Skeletal muscle cell (primary cell): ENCODE data around the gene WWC2.
"Not testable (repeated sequence)": the region's sequence is repeated elsewhere in the genome, so short reads cannot be mapped to it uniquely, and the experiment has no call there.

Source experiments
- DNase-seq: peaks from one replicate; pipeline ENCODE4 v3.0.0-alpha.2; 2010; ENCODE audit warnings: low read depth
- H3K4me3 ChIP-seq: 2 replicates; pipeline ENCODE4 v1.5.1; 2011; ENCODE audit warnings: low read depth, mild to moderate bottlenecking, control low read depth, low read length, moderate library complexity

WWC2 gene

GRCh38 chr4:183312841-183313240 is 213.8 kb downstream of the WWC2 start:
- no peak for DNase-seq
- no peak overlapping the region for H3K4me3 ChIP-seq

- DNase-seq, result no peak
- no peak overlapping the region for H3K4me3 ChIP-seq
These were observed 215.3 kb downstream of the WWC2 start for GRCh38 chr4:183314336-183314735.

GRCh38 chr4:183314806-183315205 is 215.7 kb downstream of the WWC2 start:
- no peak for DNase-seq
- H3K4me3 ChIP-seq, result no peak overlapping the region

- no peak for DNase-seq
These were observed 219.6 kb downstream of the WWC2 start for GRCh38 chr4:183318656-183319055.

GRCh38 chr4:183320211-183321059 is 221.4 kb downstream of the WWC2 start, which contains the start of gene CLDN22:
Gene CLDN22, minus strand, starts transcription at chr4:183320276. Its CDS starts 58 bp downstream, at chr4:183320218.
- no peak within 1 kb of the TSS for H3K4me3 ChIP-seq
- DNase-seq, result no peak

More at GRCh38 chr4:183318656-183319055, 219.6 kb downstream of the WWC2 start:
- no peak overlapping the region for H3K4me3 ChIP-seq

- no peak overlapping the region for H3K4me3 ChIP-seq
- no peak for DNase-seq
These were observed 222.0 kb downstream of the WWC2 start for GRCh38 chr4:183321079-183321478.

DNA sequence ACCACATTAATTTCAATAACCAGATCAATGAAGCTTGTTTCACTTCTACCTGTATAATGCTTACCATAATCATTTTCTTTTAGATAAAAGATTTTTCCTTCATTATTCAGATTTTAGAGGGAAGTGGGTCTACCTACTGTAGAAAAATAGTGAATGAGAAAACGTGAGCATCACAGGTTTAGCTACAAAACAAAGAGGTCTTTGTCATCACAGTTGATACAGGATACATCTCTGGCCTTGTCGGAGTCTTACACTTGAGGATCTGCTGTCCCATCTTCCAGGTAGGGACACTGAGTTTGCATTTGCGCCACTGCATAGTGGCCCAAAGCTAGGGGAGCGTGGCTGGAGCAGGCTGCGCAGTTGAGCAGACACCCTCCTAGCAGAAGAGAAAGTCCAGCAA is 222.5 kb downstream of the WWC2 start:
- DNase-seq, result no peak
- no peak overlapping the region for H3K4me3 ChIP-seq

GRCh38 chr4:183322326-183322725 is 223.3 kb downstream of the WWC2 start, which contains the start of gene CLDN24:
Gene CLDN24, minus strand, starts transcription at chr4:183322426. Its CDS starts 0 bp downstream, at chr4:183322426.
- H3K4me3 ChIP-seq, result no peak within 1 kb of the TSS
- no peak for DNase-seq

DNA sequence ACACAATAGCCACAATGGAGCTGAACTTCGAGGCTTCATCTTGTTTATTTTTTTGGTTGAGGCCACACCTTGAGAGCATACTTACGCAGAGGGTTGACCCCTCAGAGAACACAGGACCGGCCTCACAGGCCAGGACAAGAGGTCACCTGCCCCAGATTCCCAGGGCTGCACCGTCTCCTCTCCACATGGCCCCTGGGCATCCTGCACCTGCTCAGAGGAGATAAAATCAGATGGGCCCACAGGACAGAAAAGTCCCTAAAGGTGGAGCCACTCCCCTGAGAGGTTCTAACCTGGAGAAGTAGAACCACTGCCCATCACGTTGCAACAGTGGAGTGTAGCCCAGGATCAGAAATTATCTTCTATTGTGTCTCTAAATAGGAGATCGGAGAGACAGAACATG is 224.2 kb downstream of the WWC2 start:
- no peak overlapping the region for H3K4me3 ChIP-seq
- no peak for DNase-seq

DNA sequence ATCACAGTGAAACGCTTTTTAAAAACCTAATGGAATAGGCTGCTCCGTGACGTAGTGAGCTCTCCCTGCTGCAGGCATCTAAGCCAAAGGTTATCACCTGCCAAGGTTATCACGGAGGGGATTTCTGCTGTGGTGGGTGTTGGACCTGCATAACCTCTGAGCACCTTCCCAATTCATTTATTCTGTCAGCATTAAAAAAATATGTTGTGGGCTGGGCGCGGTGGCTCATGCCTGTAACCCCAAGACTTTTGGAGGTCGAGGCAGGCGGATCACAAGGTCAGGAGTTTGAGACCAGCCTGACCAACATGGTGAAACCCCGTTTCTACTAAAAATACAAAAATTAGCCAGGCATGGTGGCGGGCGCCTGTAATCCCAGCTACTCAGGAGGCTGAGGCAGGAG is 225.0 kb downstream of the WWC2 start:
- DNase-seq, H3K4me3 ChIP-seq: not testable (repeated sequence)

- no peak for DNase-seq
- H3K4me3 ChIP-seq, result no peak overlapping the region
These were observed 225.6 kb downstream of the WWC2 start for GRCh38 chr4:183324619-183325018.

DNA sequence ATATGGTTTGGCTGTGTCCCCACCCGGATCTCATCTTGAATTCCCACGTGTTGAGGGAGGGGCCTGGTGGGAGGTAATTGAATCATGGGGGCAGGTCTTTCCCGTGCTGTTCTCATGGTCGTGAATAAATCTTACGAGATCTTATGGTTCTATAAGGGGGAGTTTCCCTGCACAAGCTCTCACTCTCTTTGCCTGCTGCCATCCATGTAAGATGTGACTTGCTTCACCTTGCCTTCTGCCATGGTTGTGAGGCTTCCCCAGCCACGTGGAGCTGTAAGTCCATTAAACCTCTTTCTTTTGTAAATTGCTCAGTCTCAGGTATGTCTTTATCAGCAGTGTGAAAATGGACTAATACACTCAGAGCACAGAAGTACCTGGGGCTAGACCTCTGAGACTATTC is 227.3 kb downstream of the WWC2 start:
- DNase-seq, H3K4me3 ChIP-seq: not testable (repeated sequence)

DNA sequence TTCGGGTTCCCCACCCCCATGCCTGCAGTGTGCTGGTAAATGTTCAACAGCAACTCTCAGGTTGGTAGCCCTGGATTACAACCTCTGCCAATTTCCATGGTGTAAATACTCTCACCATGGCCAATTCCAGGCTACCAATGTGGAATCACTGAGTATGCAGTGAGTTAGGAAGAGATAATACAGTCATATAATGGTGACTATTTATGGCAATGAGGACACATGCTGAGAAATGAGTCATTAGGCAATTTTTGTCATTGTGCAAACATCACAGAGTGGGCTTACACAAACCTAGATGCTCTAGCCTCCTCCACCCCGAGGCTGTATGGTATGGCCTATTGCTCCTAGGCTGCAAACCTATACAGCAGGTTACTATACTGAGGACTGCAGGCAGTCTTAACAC is 227.8 kb downstream of the WWC2 start:
- H3K4me3 ChIP-seq, result no peak overlapping the region
- DNase-seq, result no peak

DNA sequence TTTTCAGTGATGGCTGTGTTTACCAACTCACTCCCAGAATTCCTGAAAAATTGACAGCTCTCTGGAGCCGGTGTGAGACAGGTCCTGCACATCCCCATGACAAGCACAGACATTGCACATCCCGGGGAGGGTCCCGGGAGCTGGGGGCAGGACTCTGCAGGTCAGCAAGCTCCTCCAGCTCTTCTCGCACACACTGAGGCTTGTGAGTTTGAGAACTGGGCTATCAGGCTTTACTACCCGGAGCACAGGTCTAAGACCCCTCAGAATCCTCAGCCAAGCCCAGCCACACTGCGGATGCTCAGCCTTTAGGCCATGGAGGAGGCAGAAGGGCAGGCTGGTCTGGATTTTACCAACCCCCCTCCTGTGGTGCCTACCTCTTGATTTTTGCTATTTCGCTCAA is 228.8 kb downstream of the WWC2 start:
- H3K4me3 ChIP-seq, result no peak overlapping the region
- DNase-seq, result no peak

DNA sequence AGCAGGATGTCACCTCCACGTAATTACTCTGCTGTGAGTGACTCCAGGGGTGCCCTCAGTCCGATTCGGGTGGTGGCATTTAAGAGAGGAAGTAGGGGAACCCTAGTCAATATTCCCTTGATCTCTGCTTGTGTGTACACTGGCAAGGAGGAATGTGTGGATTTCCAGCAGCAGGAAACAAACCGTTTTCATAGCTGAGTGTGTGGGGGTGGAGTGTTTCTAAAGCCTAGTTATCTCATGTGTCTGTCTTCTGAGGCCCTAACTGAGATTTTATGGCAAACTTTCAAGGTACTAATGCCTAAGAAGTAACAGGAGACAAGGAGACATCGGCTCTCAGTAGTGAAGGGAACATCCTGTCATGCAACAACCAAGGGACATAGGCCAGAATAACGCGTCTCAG is 229.8 kb downstream of the WWC2 start:
- no peak for DNase-seq
- no peak overlapping the region for H3K4me3 ChIP-seq

GRCh38 chr4:183329244-183329643 is 230.2 kb downstream of the WWC2 start:
- DNase-seq, result no peak
- H3K4me3 ChIP-seq, result no peak overlapping the region

GRCh38 chr4:183329954-183330742 is 231.1 kb downstream of the WWC2 start:
- no peak for DNase-seq
- H3K4me3 ChIP-seq, result no peak overlapping the region

DNA sequence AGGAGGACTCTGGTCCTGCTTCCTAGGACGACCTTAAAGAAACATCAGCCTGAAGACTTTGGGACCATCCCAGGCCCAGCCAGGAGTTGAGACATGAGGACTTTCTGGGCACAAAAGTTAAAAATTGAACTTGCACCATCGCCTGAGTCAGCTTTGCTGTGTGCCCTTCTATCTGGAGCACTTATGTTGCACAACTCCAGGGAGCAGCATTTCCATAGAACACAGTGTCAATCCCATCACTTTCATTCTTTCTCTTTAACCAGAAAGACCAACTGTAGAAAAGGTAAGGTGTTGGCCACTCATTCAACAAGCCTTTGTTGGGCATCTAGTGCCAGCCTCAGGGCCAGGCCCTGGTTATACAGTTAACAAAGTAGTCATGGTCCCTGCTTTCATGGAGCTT is 231.8 kb downstream of the WWC2 start:
- DNase-seq, result no peak
- H3K4me3 ChIP-seq, result no peak overlapping the region

GRCh38 chr4:183332447-183332846 is 233.4 kb downstream of the WWC2 start:
- DNase-seq, result no peak
- no peak overlapping the region for H3K4me3 ChIP-seq

DNA sequence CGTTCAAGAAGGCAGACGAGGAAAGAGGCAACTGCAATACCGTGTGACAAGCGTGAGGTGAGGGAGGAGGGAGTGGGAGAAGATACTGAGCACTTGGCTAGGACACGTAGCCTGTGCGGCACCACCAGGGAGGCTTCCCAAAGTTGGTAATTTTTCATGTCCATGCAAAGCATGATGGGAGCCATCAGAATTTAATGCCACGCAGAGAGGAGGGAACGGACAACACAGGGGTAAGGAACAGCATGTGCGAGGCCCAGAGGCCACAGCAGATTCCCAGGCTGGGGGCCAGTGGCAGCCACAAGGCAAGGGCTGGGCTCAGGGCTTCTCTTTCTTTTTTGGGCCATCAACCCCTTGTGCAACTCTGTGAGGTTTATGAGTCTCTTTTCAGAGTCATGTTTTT is 234.1 kb downstream of the WWC2 start:
- no peak overlapping the region for H3K4me3 ChIP-seq
- no peak for DNase-seq
